HepG2 (cell line): ENCODE data around the gene MMP24OS. TPM values are rescaled to one million over a fixed set of nuclear protein-coding genes. Genes with fewer than 3 reads are reported as not detected.
A peak's percentile ranks its signal among the peaks of the same experiment; 100 is the strongest.

Experiments
- ATAC-seq: fragments of 200-7000 bp; cut with Tn5 transposase; 3 replicates; pipeline ENCODE4 v1.9.1; 2020; ENCODE audit warnings: mild to moderate bottlenecking, moderate library complexity
- BruUV-seq: library from RNA; stranded (reverse); fragments of 400-500 nt; replicated peaks from 2 replicates; lab custom pipeline; 2021; lab: Mats Ljungman, UMichigan
- CTCF ChIA-PET: fragments of 300-600 bp; formaldehyde crosslinking; extraction: SDS; loops from one replicate; lab custom pipeline; 2021; ENCODE audit warnings: low total read pairs, inconsistent platforms, low intra/inter-chr PET ratio; lab: Yijun Ruan, JAX
- POLR2A ChIA-PET: fragments of 350-600 bp; sonication (Branson Sonifier 250); formaldehyde crosslinking; loops from one replicate; lab custom pipeline; 2020; ENCODE audit warnings: antibody characterized with exemption, inconsistent platforms; lab: Yijun Ruan, JAX
- DNase-seq: peaks from one replicate; pipeline ENCODE4 v3.0.0-alpha.2; 2015; ENCODE audit warnings: low spot score
- FAIRE-seq: peaks from 3 replicates; lab custom pipeline; 2011; peaks lifted over from hg19 to GRCh38; lab: Jason Lieb, UNC
- H2AFZ ChIP-seq: one replicate; pipeline ENCODE4 v1.6.1; 2011; ENCODE audit warnings: low read length, inconsistent platforms
- H3K27ac ChIP-seq: fragments of 300-600 bp; 3 replicates; pipeline ENCODE4 v1.8.0; 2011; ENCODE audit warnings: mixed run types, mild to moderate bottlenecking, mixed read lengths, low read length, inconsistent platforms; ENCODE audit not compliant: insufficient read depth; ENCODE audit errors: extremely low read length
- H3K27me3 ChIP-seq, 2 experiments: fragments of 200-600 bp in 1 of 2; 2 replicates in 1 of 2; 3 replicates in 1 of 2; pipeline versions ENCODE4 v1.6.0 to v1.8.0; 2011; ENCODE audit warnings: low read length in 2 of 2, mild to moderate bottlenecking in 2 of 2, moderate library complexity in 2 of 2, inconsistent platforms in 1 of 2; ENCODE audit not compliant: insufficient read depth in 2 of 2, control insufficient read depth in 1 of 2
- H3K36me3 ChIP-seq, 2 experiments: fragments of 200-600 bp in 1 of 2; replicated peaks in 1 of 2; 2 replicates in 1 of 2; 3 replicates in 1 of 2; pipeline versions ENCODE4 v1.5.1 to v1.8.0; 2011; ENCODE audit warnings: low read length in 2 of 2, inconsistent platforms in 1 of 2; ENCODE audit not compliant: insufficient read depth in 2 of 2, control insufficient read depth in 1 of 2
- H3K4me1 ChIP-seq: 2 replicates; pipeline ENCODE4 v1.5.1; 2012; ENCODE audit warnings: low read length, inconsistent platforms; ENCODE audit not compliant: insufficient read depth
- H3K4me2 ChIP-seq: 2 replicates; pipeline ENCODE4 v1.6.0; 2011; ENCODE audit warnings: low read depth, low read length, inconsistent platforms
- H3K4me3 ChIP-seq, 3 experiments: fragments of 200-600 bp in 1 of 3; sonication (generic), shearing (Covaris generic) in 1 of 3; replicated peaks in 1 of 3; 2 replicates each; pipeline ENCODE4 v1.5.1; 2011 to 2016; ENCODE audit warnings: low read length in 3 of 3, inconsistent platforms in 2 of 3, low read depth in 2 of 3, mild to moderate bottlenecking in 2 of 3, control low read depth in 1 of 3, mixed read lengths in 1 of 3; ENCODE audit not compliant: insufficient read depth in 1 of 3
- H3K79me2 ChIP-seq: one replicate; pipeline ENCODE4 v1.6.1; 2011; ENCODE audit warnings: low read length, inconsistent platforms; ENCODE audit not compliant: insufficient read depth
- H3K9ac ChIP-seq: 2 replicates; pipeline ENCODE4 v1.6.0; 2011; ENCODE audit warnings: mild to moderate bottlenecking, low read depth, low read length, inconsistent platforms; ENCODE audit not compliant: insufficient read depth
- H3K9me3 ChIP-seq: 2 replicates; pipeline ENCODE4 v1.5.1; 2012; ENCODE audit warnings: mild to moderate bottlenecking, low read length
- H4K20me1 ChIP-seq: 2 replicates; pipeline ENCODE4 v1.6.0; 2011; ENCODE audit warnings: inconsistent platforms, mild to moderate bottlenecking, low read length, moderate library complexity; ENCODE audit not compliant: insufficient read depth
- AKAP8 ChIP-seq: sonication (generic); formaldehyde crosslinking; IDR thresholded peaks from 2 replicates; pipeline ENCODE4 v1.5.1; 2020; ENCODE audit warnings: mild to moderate bottlenecking, missing genetic modification reagents
- ARNT2 ChIP-seq: sonication (generic); formaldehyde crosslinking; IDR thresholded peaks from 2 replicates; pipeline ENCODE4 v1.8.0; 2022; ENCODE audit warnings: mild to moderate bottlenecking, low read depth, missing genetic modification reagents, moderate library complexity
- DNMT3B ChIP-seq: conservative IDR thresholded peaks from 2 replicates; pipeline ENCODE4 v1.6.1; 2016; ENCODE audit warnings: missing biosample characterization, control low read depth
- EED ChIP-seq: sonication (generic); formaldehyde crosslinking; IDR thresholded peaks from 2 replicates; pipeline ENCODE4 v1.5.0; 2020; ENCODE audit warnings: mild to moderate bottlenecking, missing genetic modification reagents
- FOSL1 ChIP-seq: sonication (generic); formaldehyde crosslinking; IDR thresholded peaks from 2 replicates; pipeline ENCODE4 v1.9.0; 2021; ENCODE audit warnings: missing genetic modification reagents, borderline replicate concordance
- JUND ChIP-seq: sonication (generic); formaldehyde crosslinking; IDR thresholded peaks from 2 replicates; pipeline ENCODE4 v1.8.0; 2022; ENCODE audit warnings: mild to moderate bottlenecking, missing genetic modification reagents
- KDM6A ChIP-seq: IDR thresholded peaks from 2 replicates; pipeline ENCODE4 v1.6.1; 2016; ENCODE audit warnings: low read depth
- KLF6 ChIP-seq: IDR thresholded peaks from 2 replicates; pipeline ENCODE4 v1.8.0; 2016; ENCODE audit warnings: missing biosample characterization, missing genetic modification reagents
- RARG ChIP-seq: sonication (generic); formaldehyde crosslinking; IDR thresholded peaks from 2 replicates; pipeline ENCODE4 v1.4.0; 2020; ENCODE audit warnings: low read depth, mild to moderate bottlenecking, missing genetic modification reagents
- RFX1 ChIP-seq: fragments of 450-650 bp; IDR thresholded peaks from 2 replicates; pipeline ENCODE4 v1.6.1; 2017
- SMYD3 ChIP-seq: sonication (generic); formaldehyde crosslinking; IDR thresholded peaks from 2 replicates; pipeline ENCODE4 v1.8.1; 2023; ENCODE audit warnings: mild to moderate bottlenecking, missing genetic modification reagents
- SUZ12 ChIP-seq: fragments of 150-350 bp; IDR thresholded peaks from 2 replicates; pipeline ENCODE4 v1.6.1; 2014; ENCODE audit warnings: low read depth, low read length
- ZMAT3 ChIP-seq: sonication (generic); formaldehyde crosslinking; conservative IDR thresholded peaks from 2 replicates; pipeline ENCODE4 v1.7.0; 2021; ENCODE audit warnings: missing genetic modification reagents
- ZNF136 ChIP-seq: sonication (generic); formaldehyde crosslinking; IDR thresholded peaks from 2 replicates; pipeline ENCODE4 v1.8.1; 2022; ENCODE audit warnings: low read depth, mild to moderate bottlenecking, moderate library complexity, missing genetic modification reagents
- ZNF446 ChIP-seq: sonication (generic); formaldehyde crosslinking; IDR thresholded peaks from 2 replicates; pipeline ENCODE4 v1.5.0; 2020; ENCODE audit warnings: mild to moderate bottlenecking, missing genetic modification reagents
- ZNF530 ChIP-seq: sonication (generic); formaldehyde crosslinking; IDR thresholded peaks from 2 replicates; pipeline ENCODE4 v1.5.0; 2020; ENCODE audit warnings: low read depth, mild to moderate bottlenecking, missing genetic modification reagents
- ZNF570 ChIP-seq: sonication (generic); formaldehyde crosslinking; IDR thresholded peaks from 2 replicates; pipeline ENCODE4 v1.4.0; 2020; ENCODE audit warnings: mild to moderate bottlenecking, missing genetic modification reagents, borderline replicate concordance
- ZNF614 ChIP-seq: IDR thresholded peaks from 2 replicates; pipeline ENCODE4 v1.6.1; 2018; ENCODE audit warnings: missing biosample characterization, missing genetic modification reagents, inconsistent platforms, borderline replicate concordance
- ZNF816 ChIP-seq: sonication (generic); formaldehyde crosslinking; IDR thresholded peaks from 2 replicates; pipeline ENCODE4 v1.8.0; 2022; ENCODE audit warnings: missing genetic modification reagents, mild to moderate bottlenecking, borderline replicate concordance
- WGBS: methylation state at CpG from one replicate; pipeline ENCODE4 v1.1.6; 2017; ENCODE audit warnings: low lambda C conversion rate; 5-methylcytosine and 5-hydroxymethylcytosine counted together
- in situ Hi-C: cut with HindIII; loops from 2 replicates; pipeline ENCODE4 v1.10.0; 2017; ENCODE audit warnings: low pct_unique_long_range_greater_than_20kb; ENCODE audit not compliant: extremely low pct_ligation_motif_present
- intact Hi-C: fragments of 100-400 bp; cut with micrococcal nuclease; formaldehyde crosslinking; loops from one replicate; pipeline ENCODE4 v1.10.0; 2022; ENCODE audit not compliant: unreplicated experiment
- polyA plus RNA-seq, 8 experiments: library from polyadenylated mRNA; depleted of rRNA in 3 of 8; stranded (reverse) in 7 of 8; unstranded in 1 of 8; fragments of >200 nt; fragmentation: Illumina TruSeq in 4 of 8; extraction: Trizol in 4 of 8; gene quantifications; 2 replicates each; pipeline versions ENCODE4 v1.2.1 to v1.2.3, GENCODE V29; 2011 to 2016; ENCODE audit warnings: low read depth in 4 of 8, missing spikeins in 1 of 8, mixed read lengths in 1 of 8; ENCODE audit not compliant: insufficient read depth in 1 of 8
- total RNA-seq, 5 experiments: library from RNA; depleted of rRNA; stranded (reverse); fragments of >200 nt; fragmentation: Illumina TruSeq; extraction: Trizol; gene quantifications; 2 replicates each; pipeline ENCODE4 v1.2.3, GENCODE V29; 2016; ENCODE audit warnings: low read depth in 1 of 5
- TF ChIP-seq, protein P1 (sequence below): sonication (generic); formaldehyde crosslinking; IDR thresholded peaks from 2 replicates; pipeline ENCODE4 v1.9.0; 2021; ENCODE audit warnings: missing genetic modification reagents, borderline replicate concordance

MMP24OS gene
- total and polyA plus RNA-seq, 2 of the 13 experiments (the other 11 are each of a cell fraction or from before 2014, with no cell fraction given): 6.0 to 8.5 TPM

DNA sequence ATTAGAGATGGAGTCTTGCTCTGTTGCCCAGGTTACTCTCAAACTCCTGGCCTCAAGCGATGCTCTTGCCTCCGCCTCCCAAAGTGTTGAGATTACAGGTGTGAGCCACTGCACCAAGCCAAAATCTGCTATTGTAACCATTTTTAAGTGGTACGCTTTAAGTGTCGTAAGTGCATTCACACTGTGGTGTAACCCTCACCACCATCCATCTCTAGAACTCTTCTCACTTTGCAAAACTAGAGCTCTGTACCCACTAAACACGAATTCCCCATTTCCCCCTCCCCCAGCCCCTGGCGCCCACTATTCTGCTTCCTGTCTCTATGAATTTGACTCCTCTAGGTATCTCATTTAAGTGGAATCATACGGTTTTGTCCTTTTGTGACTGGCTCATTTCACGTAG, 17.1 kb upstream of the MMP24OS start:
- intact Hi-C loops: no loop called here
- Histone ChIP-seq H3K9ac (no peak overlapping the region), H3K79me2 (no peaks in the 10 kb centered on the region), H3K36me3 (no peaks in the 10 kb centered on the region), H3K27me3 (peaks cover 9 to 59% of the 10 kb centered on the region in 2 experiments), H3K27ac (no peak overlapping the region), H3K4me2 (no peak overlapping the region)
- FAIRE-seq: no peak
- POLR2A ChIA-PET: interaction anchor here (3.3 kb wide), 1 partner anchor 11 kb away, joined by 24 read pairs; the partner anchor contains the start of gene EIF6
- no TSS peak for BruUV-seq
- 75% methylated on average over 8 of the region's 8 CpGs for WGBS
- TF ChIP-seq KLF6 (CRISPR knock-in tag) (no peak), AKAP8 (CRISPR knock-in tag) (no peak), DNMT3B (CRISPR knock-in tag) (no peak), RARG (CRISPR knock-in tag) (no peak), SUZ12 (no peak), ARNT2 (no peak), ZNF446 (CRISPR knock-in tag) (no peak)
- TF ChIP-seq, all 625 proteins: peak for 0
- DNase-seq (no peak), ATAC-seq (no peak)
- in situ Hi-C loops: loop anchor here (5.0 kb wide), 1 partner anchor 37 kb away; no protein-coding TSS in a partner anchor
- CTCF ChIA-PET: no interaction called here
- Histone ChIP-seq H4K20me1 (no peaks in the 10 kb centered on the region), H3K4me1 (peaks cover 66% of the 10 kb centered on the region), H2AFZ (no peak overlapping the region), H3K9me3 (no peaks in the 10 kb centered on the region), H3K4me3 (no peak overlapping the region)

DNA sequence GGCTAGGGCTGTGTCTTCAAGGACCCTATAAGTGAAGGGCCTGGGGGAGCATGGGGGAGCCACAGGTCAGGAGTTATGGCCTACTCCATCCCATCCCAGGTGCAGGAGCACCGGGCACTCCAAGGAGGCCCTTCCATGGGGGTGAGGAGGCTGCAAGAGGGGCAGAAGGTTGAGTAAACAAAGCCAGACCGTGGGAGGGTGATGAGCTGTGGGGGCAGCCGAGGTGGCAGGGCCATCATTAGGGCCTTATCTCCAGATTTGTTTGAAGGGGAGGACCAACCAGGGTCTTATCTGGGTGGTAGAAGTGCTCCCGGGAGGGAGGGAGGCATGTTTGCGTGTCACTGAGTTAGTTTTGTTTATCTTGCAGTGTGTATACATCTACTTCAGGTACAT, 16.4 kb upstream of the MMP24OS start:
- H4K20me1 ChIP-seq: no peaks in the 10 kb centered on the region
- no peaks in the 10 kb centered on the region for H3K36me3 ChIP-seq
- peaks cover 9 to 65% of the 10 kb centered on the region in 2 experiments for H3K27me3 ChIP-seq
- H3K4me3 ChIP-seq: peak overlapping the region in 1 of 3 experiments; percentile 32; a peak in 1 of 6 replicates
- no peak overlapping the region for H3K9ac ChIP-seq
- DNase-seq (no peak), FAIRE-seq (no peak), ATAC-seq (no peak)
- H2AFZ ChIP-seq: no peak overlapping the region
- intact Hi-C loops (no loop called here), in situ Hi-C loops (no loop called here)
- CTCF ChIA-PET: no interaction called here
- H3K27ac ChIP-seq: no peak overlapping the region
- no peaks in the 10 kb centered on the region for H3K79me2 ChIP-seq
- H3K4me2 ChIP-seq: peak overlapping the region; percentile 57
- no peaks in the 10 kb centered on the region for H3K9me3 ChIP-seq
- no TSS peak for BruUV-seq
- POLR2A ChIA-PET: interaction anchor here (1.2 to 3.3 kb wide), 2 partner anchors 10 to 11 kb away, joined by 4 to 24 read pairs; partner anchors contain the start of gene EIF6
- peaks cover 67% of the 10 kb centered on the region for H3K4me1 ChIP-seq
- 3% methylated on average over 5 of the region's 5 CpGs for WGBS
- TF ChIP-seq ZMAT3 (no peak), FOSL1 (CRISPR knock-in tag) (no peak), ZNF136 (CRISPR knock-in tag) (no peak), SMYD3 (CRISPR knock-in tag) (no peak), ZNF570 (CRISPR knock-in tag) (no peak), JUND (no peak), EED (CRISPR knock-in tag) (no peak), ZNF614 (CRISPR knock-in tag) (no peak), ZNF816 (CRISPR knock-in tag) (no peak), RFX1 (no peak), ZNF530 (CRISPR knock-in tag) (no peak), KDM6A (CRISPR knock-in tag) (no peak)
- TF ChIP-seq, protein P1, sequence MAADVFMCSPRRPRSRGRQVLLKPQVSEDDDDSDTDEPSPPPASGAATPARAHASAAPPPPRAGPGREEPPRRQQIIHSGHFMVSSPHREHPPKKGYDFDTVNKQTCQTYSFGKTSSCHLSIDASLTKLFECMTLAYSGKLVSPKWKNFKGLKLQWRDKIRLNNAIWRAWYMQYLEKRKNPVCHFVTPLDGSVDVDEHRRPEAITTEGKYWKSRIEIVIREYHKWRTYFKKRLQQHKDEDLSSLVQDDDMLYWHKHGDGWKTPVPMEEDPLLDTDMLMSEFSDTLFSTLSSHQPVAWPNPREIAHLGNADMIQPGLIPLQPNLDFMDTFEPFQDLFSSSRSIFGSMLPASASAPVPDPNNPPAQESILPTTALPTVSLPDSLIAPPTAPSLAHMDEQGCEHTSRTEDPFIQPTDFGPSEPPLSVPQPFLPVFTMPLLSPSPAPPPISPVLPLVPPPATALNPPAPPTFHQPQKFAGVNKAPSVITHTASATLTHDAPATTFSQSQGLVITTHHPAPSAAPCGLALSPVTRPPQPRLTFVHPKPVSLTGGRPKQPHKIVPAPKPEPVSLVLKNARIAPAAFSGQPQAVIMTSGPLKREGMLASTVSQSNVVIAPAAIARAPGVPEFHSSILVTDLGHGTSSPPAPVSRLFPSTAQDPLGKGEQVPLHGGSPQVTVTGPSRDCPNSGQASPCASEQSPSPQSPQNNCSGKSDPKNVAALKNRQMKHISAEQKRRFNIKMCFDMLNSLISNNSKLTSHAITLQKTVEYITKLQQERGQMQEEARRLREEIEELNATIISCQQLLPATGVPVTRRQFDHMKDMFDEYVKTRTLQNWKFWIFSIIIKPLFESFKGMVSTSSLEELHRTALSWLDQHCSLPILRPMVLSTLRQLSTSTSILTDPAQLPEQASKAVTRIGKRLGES: no peak
